IPS-NIHi7 (cell line): Measurements from ENCODE around the gene GRM7.
A peak's percentile ranks its signal among the peaks of the same experiment; 100 is the strongest.

Source experiments
- DNase-seq: peaks from one replicate; pipeline ENCODE4 v3.0.0; 2012; ENCODE audit warnings: mixed read lengths; ENCODE audit errors: extremely low spot score

The GRM7 gene

DNA sequence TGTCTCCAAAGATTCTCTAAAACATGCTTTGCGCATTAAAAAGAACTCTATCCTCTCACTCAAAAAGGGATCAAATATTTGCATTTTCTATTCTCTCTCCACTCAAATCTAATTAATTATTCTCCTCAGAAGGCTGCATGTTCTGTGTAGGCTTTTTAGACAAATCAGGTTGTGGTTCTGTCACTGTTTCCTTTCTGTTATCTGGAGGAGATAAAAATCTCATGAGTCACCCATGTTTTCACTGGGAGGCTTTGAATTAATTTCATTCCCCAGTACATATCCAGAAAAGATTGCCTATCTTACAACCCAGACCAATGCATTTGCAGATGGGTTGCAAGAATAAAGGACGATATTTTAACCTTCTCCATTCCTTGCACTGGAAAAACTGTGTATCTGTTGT is 446.5 kb downstream of the GRM7 start:
- no peak for DNase-seq

- DNase-seq = no peak
Measured at GRCh38 chr3:7309641-7310102, 448.8 kb downstream of the GRM7 start.

DNA sequence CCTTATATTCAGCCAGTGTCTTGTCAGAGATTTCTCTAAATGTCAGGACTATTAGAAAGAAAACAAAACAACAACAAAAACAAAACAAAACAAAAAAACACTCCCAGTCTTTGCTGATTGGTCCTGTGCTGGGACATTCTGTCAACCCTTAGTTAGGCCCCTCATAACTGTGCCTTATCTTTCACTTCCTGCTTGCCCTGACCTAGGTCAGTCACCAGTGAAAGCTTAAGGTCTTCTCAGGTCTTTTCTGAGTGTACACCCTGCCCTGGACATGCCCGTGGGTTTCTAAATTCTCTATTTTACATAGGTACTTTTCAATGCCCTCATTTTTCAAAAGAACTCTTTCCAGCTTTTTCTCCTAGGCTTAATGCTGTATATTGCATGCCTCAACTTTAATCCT is 454.1 kb downstream of the GRM7 start:
- DNase-seq = no peak

DNA sequence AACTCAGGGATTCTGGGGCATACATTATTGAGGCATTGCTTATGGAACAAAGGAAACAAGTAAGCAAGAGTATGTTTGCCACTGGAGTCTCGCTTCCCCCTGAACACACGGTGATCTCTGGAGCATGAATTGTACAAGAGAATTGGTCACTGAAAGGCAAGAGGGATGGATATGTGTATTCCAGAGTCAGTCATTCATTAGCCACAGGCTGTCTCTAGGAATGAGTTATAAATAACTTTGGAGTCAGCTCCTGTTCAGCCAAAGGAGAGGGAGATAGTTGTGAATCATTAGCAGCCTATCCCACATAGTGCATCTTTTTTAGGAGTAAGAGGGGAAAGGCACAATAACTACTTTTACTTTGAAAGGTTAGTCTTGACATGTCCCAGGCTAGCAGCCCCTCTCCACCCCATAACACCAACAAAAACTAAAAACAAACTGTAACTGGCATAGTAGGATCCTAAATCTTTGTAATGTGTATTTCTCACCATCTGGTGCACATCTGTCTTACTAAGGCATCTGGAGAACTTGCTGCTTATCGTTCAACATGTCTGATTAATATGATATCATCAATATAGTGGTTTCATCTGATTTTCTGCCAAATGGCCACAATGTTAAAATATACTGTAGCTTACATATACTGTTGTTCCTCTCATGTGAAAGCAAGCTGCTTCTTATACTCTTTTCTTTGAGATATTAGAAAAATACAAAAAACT is 462.2 kb downstream of the GRM7 start:
- DNase-seq = no peak

DNA sequence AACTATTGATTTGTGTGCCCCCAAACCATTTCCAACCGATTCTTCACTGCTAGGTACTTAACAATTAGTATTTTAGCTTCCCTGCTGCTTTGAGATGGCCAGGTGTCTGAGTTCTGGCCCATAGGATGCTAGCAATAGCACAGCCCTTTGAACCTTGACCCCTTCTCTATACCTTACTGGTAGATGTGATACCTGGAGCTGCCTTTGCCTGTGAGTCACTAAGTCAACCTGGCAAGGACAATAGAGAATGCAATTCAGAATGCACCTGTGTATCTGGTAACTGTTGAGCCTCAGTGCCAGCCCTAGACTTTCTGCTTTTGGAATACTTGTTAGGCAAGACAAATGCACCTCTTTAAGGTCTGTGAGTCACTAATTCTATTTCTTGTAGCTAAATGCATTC is 467.4 kb downstream of the GRM7 start:
- DNase-seq = no peak

- peak; percentile 18 for DNase-seq
Measured at GRCh38 chr3:7332696-7333095, 471.8 kb downstream of the GRM7 start.

- no peak for DNase-seq
Measured at GRCh38 chr3:7333125-7333524, 472.2 kb downstream of the GRM7 start.

DNA sequence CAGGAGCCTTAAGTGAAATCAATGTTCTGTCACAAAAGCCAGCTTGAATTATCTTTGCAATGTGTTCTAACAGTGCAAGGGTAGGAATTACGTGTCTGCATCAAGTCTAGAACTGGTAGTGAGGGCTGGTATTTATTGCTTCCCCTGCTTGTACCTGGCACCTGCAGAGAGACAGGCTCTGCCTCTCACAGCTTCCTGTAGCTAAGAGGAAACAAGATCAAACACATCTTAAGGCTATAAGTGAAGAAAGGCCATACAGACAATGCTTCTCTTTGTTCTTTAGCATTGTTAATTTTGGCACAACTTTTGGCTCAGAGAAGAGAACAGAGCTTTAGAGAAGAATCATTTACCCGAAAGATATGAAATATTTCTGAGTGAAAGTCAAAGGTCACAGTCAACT is 479.9 kb downstream of the GRM7 start:
- DNase-seq = no peak

- no peak for DNase-seq
Measured at GRCh38 chr3:7346364-7346763, 485.4 kb downstream of the GRM7 start.

GRCh38 chr3:7357101-7357500 is 496.2 kb downstream of the GRM7 start:
- DNase-seq = no peak

DNA sequence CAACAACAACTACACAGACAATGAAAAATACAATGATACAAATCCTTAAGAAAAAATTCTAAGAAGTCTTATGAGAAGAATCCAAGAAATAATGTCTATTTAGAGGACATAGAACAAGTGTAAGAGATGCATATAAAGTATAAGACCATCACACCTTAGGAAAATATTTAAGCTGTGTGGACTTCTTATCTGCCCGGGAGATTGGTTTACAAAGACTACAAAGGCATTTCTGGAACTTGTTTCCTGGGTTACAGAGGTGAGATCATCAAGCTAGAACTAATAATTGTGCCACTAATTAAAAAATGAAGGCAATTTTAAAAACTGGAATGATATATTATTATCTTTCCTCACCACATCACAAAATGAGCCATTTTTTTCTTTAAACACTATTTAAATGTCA is 507.1 kb downstream of the GRM7 start:
- DNase-seq = no peak

DNA sequence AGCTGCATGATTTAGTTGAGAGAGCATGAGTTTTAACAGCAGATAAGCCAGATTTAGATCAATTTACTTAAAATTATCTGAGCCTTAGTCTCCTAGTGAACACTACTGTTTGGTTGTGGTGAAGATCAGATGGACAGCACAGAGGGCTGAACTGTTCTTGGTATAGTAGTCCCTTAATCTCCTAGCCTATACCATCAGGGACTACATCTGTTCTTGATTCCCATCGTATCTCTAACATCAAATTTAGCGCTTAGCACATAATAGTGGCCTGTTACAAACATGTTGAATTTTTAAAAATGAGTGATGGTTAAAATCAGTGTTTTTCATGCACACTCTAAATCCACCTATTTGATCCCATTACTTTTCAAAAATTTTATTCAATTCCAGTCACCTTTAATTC is 507.7 kb downstream of the GRM7 start:
- no peak for DNase-seq

DNA sequence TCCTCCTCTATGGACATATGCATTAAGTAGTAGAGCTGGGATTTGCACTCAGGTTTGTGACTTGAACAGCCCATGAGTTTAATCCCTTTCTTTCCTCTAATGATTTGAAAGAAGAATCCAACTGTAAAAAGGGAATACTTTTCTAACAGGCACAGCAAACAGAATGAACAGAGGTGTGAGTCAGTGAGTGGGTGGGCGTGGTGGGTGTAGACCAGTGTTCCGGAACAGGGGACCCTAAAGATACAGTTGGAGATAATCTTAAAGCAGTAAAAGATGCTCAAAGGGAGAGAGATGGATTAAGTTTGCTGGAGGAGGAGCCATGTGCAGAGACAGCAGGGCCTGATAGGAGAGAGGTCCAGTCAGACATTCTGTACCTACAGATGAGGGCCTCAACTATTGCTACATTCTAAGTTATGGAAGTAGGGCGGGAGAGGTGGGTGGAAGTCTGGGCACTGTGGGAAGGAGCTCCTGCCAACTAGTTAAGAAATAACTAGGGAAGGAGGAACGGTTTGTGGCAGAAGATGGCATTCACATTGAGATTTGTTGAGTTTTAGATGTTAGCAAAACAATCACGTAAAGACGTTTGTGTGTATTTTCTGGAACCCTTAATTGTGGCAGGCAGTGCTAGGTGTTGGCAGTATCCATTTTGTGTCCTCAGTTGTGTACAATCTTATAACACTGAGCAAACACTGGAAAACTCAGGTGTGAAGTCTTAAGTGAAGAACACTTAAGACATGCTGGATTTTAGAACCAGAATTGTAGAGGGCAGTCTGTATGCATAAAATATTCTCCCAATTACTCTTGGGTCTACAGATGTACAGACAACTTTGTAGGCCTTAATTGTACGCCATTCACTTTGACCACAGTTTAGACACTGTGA is 511.0 kb downstream of the GRM7 start:
- DNase-seq = no peak

- DNase-seq = no peak
Measured at GRCh38 chr3:7377103-7377502, 516.2 kb downstream of the GRM7 start.

- DNase-seq = no peak
Measured at GRCh38 chr3:7381741-7382140, 520.8 kb downstream of the GRM7 start.

DNA sequence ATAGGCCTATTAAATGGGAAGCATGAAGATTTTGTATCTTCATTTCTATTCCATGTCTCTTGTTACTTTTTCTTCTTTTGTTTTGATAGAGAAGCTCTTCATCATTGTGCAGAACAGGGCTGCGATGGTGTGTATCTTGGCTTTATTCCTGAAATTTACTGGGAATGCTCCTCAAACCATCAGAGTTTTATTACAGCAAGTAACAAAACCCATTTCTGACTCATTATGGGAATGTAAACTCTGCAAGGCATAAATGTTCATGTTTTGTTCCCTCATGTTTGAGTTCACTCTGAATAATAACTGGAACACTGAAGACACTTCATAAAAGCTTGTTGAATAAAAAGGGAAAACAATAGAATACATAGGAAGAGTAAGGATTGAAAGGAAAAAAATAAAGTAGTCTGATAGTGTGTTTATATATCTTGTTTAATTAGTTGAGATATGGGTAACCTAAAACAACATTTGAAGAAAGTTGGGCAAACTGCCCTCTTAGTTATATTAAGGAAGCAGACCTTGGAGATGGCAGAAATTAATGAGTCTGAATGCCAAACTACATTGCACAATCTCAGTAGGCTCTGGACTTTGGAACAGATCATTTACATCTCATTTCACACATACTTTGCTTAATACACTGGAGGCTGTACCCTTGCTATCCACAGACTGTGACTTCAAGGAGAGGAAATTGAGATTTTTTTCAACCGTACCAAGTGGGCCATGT is 521.5 kb downstream of the GRM7 start:
- no peak for DNase-seq

- DNase-seq = no peak
Measured at GRCh38 chr3:7385635-7386034, 524.7 kb downstream of the GRM7 start.

DNA sequence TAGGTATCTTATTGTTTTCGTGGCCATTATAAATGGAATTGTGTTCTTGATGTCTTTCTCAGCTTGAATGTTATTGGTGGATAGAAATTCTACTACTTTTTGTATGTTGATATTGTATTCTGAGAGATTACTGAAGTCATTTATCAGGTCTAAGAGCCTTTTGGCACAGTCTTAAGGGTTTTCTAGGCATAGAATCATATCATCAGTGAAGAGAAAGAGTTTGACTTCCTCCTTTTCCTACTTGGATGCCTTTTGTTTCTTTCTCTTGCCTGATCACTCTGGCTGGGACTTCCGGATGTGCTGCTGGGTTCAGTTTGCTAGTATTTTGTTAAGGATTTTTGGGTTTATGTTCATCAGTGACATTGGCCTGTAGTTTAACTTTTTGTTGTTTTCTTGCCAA is 527.1 kb downstream of the GRM7 start:
- no peak for DNase-seq

DNA sequence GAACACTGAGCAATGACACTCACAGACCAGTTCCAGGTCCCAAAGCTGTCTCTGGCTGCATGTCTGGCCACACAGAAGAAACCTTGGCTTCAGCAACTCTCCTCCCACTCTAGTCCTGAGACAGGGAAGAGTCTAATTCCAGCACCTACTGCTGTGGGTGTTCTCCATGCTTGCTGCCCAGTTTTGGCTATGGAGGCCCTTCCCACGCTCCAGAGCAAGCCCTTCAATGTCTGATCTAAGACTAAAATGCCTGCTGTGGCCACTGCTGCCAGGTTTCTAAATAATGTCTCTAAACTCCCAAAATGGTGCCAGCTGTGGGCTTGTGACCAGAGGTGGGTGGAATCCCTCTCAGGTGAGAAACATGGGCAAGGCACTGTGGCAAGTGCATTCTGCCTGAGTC is 531.3 kb downstream of the GRM7 start:
- no peak for DNase-seq

- no peak for DNase-seq
Measured at GRCh38 chr3:7393944-7394605, 533.2 kb downstream of the GRM7 start.

DNA sequence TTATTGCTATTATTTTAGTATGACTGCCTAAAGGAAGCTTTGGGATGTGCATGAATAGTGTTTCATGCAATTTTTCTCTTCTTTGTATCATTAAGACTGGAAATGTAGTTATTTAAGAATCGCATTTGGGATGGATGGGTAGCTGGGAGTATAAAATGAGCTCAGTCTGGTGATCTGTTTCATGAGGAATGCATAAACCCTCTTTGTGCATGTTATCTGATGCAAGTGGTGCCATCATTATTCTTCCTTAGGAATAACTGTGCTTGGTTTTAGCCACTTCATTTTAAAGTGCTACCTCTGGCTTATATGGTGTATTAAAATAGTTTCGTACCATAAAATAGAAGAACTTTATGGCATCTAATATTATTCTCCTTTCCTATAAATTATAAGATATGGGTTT is 535.6 kb downstream of the GRM7 start:
- no peak for DNase-seq

- no peak for DNase-seq
Measured at GRCh38 chr3:7397097-7397496, 536.2 kb downstream of the GRM7 start.
